HFF-Myc (cell line): ENCODE results near the gene USP4.

Source experiments
- DNase-seq: peaks from one replicate; pipeline ENCODE4 v3.0.0-alpha.2; 2011; ENCODE audit warnings: low read depth; ENCODE audit errors: extremely low read depth
- H3K4me3 ChIP-seq: replicated peaks from 2 replicates; pipeline ENCODE4 v1.5.1; 2011; ENCODE audit warnings: low read depth, mild to moderate bottlenecking, control low read depth, low read length
- CTCF ChIP-seq: IDR thresholded peaks from 2 replicates; pipeline ENCODE4 v1.5.1; 2012; ENCODE audit warnings: mild to moderate bottlenecking, low read depth, low read length, control low read depth; ENCODE audit errors: missing control alignments

Gene USP4

GRCh38 chr3:49300595-49300994 lies 39.3 kb downstream of the USP4 start:
- TF ChIP-seq CTCF: no peak
- H3K4me3 ChIP-seq: no peak overlapping the region

GRCh38 chr3:49298511-49298910 lies 41.3 kb downstream of the USP4 start:
- no peak for DNase-seq
- no peak for TF ChIP-seq CTCF
- H3K4me3 ChIP-seq: no peak overlapping the region

More at GRCh38 chr3:49300595-49300994, 39.3 kb downstream of the USP4 start:
- DNase-seq: no peak

GRCh38 chr3:49296781-49297411 lies 43.0 kb downstream of the USP4 start:
- no peak for TF ChIP-seq CTCF
- DNase-seq: no peak
- no peak overlapping the region for H3K4me3 ChIP-seq

GRCh38 chr3:49295489-49296058 lies 44.3 kb downstream of the USP4 start:
- TF ChIP-seq CTCF: peak; percentile 53
- no peak overlapping the region for H3K4me3 ChIP-seq
- DNase-seq: no peak

DNA sequence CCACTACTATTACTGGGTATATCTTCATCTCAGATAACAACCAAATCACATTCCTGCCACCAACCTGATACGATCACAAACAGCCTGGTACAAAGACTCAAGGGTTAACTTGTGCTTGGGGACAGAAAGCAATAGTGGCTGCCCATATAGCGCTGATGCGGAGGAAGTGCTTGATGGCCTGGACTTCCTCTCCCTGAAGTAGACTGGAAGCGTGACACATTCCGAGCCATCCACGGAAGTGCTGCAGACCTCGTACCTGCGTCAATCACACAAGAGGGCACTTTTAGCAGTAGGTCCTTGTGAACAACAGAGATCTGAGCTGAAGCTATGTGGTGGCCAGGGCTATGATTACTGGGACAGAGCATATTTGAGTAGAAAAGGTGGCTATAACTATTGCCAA lies 45.5 kb downstream of the USP4 start:
- no peak for DNase-seq
- no peak for TF ChIP-seq CTCF
- H3K4me3 ChIP-seq: no peak overlapping the region

- DNase-seq: no peak
- no peak overlapping the region for H3K4me3 ChIP-seq
- TF ChIP-seq CTCF: no peak
These were observed 55.9 kb downstream of the USP4 start for GRCh38 chr3:49283997-49284396.

GRCh38 chr3:49279376-49279775 lies 60.5 kb downstream of the USP4 start:
- no peak overlapping the region for H3K4me3 ChIP-seq
- no peak for DNase-seq
- TF ChIP-seq CTCF: no peak
